Ishikawa (cell line): ENCODE measurements around the gene GALNT9.

Experiments used
- CEBPB ChIP-seq: IDR thresholded peaks from 2 replicates; pipeline ENCODE4 v1.6.1; 2012
- CREB1 ChIP-seq: IDR thresholded peaks from 2 replicates; pipeline ENCODE4 v1.6.1; 2012; ENCODE audit warnings: low read depth
- EGR1 ChIP-seq: IDR thresholded peaks from 2 replicates; pipeline ENCODE4 v1.6.1; 2012
- EP300 ChIP-seq: IDR thresholded peaks from 2 replicates; pipeline ENCODE4 v1.6.1; 2012; ENCODE audit warnings: borderline replicate concordance
- FOXM1 ChIP-seq: IDR thresholded peaks from 2 replicates; pipeline ENCODE4 v1.6.1; 2012; ENCODE audit warnings: low read depth, borderline replicate concordance
- NFIC ChIP-seq: IDR thresholded peaks from 2 replicates; pipeline ENCODE4 v1.6.1; 2012
- RAD21 ChIP-seq: IDR thresholded peaks from 2 replicates; pipeline ENCODE4 v1.6.1; 2012; ENCODE audit warnings: low read depth
- TAF1 ChIP-seq: IDR thresholded peaks from 2 replicates; pipeline ENCODE4 v1.6.1; 2012; ENCODE audit warnings: low read depth, mild to moderate bottlenecking
- TCF12 ChIP-seq: IDR thresholded peaks from 2 replicates; pipeline ENCODE4 v1.6.1; 2012; ENCODE audit warnings: low read depth
- TEAD4 ChIP-seq: IDR thresholded peaks from 2 replicates; pipeline ENCODE4 v1.6.1; 2012
- YY1 ChIP-seq: IDR thresholded peaks from 2 replicates; pipeline ENCODE4 v1.6.1; 2012; ENCODE audit warnings: low read depth
- ZBTB7A ChIP-seq: IDR thresholded peaks from 2 replicates; pipeline ENCODE4 v1.6.1; 2012; ENCODE audit warnings: low read depth
- TF ChIP-seq, protein P1 (sequence below): IDR thresholded peaks from 2 replicates; pipeline ENCODE4 v1.6.1; 2012
- TF ChIP-seq, protein P2 (sequence below): IDR thresholded peaks from 2 replicates; pipeline ENCODE4 v1.6.1; 2012; ENCODE audit warnings: low read depth, mild to moderate bottlenecking
- TF ChIP-seq, protein P3 (sequence below): IDR thresholded peaks from 2 replicates; pipeline ENCODE4 v1.6.1; 2012

GALNT9 gene

DNA sequence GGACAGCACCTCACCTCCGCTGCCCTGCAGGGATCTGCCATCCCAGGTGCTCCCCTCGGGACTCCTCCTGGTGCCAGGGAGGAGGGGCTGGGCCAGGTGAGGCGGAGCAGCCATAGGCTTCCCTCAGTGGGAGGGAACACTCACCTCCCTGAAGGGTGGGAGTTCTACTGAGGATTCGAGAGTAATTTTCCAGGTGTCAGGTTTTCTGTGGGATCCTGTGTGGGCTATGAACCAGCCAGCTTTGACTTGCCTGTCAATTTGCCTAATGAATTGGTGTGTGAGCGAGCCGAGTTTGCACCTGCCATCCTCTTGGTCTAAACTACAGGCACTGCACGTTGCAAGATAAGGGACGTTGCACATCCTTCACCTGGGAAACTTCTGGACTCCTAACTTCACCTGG lies 134.8 kb downstream of the GALNT9 start:
- no peak for TF ChIP-seq TAF1
- no peak for TF ChIP-seq CEBPB
- TF ChIP-seq, protein P1, sequence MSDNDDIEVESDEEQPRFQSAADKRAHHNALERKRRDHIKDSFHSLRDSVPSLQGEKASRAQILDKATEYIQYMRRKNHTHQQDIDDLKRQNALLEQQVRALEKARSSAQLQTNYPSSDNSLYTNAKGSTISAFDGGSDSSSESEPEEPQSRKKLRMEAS = no peak
- TF ChIP-seq EP300 = no peak
- TF ChIP-seq EGR1 = no peak

DNA sequence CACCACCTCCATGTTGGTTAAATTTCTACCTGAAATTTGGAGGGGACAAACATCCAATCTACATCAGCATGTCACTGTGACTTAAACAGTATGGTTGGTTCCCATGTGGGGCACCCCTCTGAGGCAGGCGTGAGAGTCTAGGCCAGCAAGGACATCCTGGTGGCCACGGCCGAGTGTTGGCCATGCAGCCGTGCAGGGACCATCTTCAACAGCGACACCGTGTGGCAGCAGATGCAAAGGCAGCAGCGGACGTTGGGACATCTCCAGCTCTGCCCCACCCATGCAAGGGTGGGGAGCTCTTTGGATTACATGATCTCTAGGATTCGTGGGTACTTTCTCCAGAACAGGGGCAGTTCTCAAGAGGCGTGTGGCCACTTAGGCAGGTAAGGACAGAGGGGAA lies 135.3 kb downstream of the GALNT9 start:
- TF ChIP-seq TCF12 = no peak
- TF ChIP-seq, protein P1 = peak; percentile 21; the same call in 1 of the 2 replicates

DNA sequence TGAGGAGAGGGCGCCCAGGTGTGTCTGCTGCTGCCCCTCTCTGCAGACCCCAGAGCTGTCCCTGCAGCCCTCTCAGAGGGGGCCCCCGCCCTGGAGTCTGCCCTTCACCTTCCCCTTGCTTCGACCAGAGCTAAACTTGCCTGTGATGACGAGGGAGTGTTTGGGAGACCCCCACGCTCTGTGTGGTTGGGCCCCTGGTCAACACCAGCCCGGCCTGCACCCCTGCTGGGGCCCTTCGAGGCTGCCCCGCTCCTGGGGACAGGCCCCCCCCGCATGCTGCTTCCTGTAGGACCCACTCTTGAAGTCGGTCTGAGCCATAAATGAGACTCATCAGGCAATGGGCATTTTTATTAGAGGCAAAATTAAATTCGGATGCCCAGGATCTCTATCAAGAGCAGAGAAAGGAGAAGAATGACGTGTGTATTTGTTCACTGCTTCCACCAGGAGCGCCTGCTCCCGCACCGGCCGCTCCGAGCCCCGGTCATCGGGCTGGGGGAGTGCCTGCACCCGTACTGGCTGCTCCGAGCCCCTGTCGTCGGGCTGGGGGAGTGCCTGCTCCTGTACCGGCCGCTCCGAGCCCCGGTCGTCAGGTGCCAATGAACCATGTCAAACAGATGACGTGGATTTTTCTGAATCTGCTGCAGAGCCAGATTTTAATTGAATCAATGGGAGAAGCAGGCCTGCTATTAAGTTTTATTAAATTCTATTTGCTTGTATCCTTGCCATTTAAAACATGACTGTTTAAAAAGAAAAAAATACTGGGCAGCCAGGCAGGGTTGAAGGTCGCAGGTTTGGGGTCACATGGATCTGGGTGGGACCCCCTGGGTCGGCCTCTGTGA lies 137.5 kb downstream of the GALNT9 start:
- TF ChIP-seq TCF12 (no peak), EP300 (no peak), CEBPB (no peak), FOXM1 (no peak), EGR1 (no peak), YY1 (no peak), CREB1 (no peak), NFIC (no peak), TAF1 (no peak), TEAD4 (no peak), RAD21 (no peak), ZBTB7A (no peak)
- TF ChIP-seq, protein P1 = no peak
- TF ChIP-seq, protein P2, sequence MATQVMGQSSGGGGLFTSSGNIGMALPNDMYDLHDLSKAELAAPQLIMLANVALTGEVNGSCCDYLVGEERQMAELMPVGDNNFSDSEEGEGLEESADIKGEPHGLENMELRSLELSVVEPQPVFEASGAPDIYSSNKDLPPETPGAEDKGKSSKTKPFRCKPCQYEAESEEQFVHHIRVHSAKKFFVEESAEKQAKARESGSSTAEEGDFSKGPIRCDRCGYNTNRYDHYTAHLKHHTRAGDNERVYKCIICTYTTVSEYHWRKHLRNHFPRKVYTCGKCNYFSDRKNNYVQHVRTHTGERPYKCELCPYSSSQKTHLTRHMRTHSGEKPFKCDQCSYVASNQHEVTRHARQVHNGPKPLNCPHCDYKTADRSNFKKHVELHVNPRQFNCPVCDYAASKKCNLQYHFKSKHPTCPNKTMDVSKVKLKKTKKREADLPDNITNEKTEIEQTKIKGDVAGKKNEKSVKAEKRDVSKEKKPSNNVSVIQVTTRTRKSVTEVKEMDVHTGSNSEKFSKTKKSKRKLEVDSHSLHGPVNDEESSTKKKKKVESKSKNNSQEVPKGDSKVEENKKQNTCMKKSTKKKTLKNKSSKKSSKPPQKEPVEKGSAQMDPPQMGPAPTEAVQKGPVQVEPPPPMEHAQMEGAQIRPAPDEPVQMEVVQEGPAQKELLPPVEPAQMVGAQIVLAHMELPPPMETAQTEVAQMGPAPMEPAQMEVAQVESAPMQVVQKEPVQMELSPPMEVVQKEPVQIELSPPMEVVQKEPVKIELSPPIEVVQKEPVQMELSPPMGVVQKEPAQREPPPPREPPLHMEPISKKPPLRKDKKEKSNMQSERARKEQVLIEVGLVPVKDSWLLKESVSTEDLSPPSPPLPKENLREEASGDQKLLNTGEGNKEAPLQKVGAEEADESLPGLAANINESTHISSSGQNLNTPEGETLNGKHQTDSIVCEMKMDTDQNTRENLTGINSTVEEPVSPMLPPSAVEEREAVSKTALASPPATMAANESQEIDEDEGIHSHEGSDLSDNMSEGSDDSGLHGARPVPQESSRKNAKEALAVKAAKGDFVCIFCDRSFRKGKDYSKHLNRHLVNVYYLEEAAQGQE = no peak

DNA sequence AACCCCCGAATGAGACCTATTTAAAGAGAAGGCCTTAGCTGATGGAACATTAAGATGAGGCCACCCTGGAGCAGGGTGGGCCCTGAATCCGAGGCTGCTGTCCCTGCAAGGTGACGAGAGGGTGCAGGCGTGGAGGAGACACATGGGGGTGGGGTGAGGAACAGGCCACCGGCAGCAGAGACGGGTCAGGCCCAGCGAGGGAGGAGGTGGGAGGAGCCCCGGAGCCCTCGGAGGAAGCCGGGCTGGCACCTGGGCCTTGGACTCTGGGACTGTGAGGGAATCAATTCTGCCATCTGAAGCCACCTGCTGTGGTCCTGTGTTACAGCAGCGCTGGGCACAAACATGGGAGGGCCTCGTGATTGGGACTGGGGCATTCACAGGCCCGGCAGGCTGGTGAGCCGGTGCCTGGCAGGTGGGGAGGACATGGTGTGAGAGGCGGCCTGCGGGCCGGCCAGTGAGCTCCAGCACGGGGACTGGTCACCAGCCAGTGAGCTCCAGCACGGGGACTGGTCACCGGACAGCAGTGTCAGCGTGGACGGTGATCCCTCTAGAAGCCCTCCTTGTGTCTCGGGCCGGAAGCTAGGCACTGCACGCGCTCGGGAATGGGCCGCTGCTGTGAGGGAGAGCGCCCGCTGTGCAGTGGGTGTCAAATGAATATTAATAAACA lies 138.4 kb downstream of the GALNT9 start:
- TF ChIP-seq NFIC (no peak), TAF1 (no peak)
- TF ChIP-seq, protein P3, sequence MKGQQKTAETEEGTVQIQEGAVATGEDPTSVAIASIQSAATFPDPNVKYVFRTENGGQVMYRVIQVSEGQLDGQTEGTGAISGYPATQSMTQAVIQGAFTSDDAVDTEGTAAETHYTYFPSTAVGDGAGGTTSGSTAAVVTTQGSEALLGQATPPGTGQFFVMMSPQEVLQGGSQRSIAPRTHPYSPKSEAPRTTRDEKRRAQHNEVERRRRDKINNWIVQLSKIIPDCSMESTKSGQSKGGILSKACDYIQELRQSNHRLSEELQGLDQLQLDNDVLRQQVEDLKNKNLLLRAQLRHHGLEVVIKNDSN = no peak

DNA sequence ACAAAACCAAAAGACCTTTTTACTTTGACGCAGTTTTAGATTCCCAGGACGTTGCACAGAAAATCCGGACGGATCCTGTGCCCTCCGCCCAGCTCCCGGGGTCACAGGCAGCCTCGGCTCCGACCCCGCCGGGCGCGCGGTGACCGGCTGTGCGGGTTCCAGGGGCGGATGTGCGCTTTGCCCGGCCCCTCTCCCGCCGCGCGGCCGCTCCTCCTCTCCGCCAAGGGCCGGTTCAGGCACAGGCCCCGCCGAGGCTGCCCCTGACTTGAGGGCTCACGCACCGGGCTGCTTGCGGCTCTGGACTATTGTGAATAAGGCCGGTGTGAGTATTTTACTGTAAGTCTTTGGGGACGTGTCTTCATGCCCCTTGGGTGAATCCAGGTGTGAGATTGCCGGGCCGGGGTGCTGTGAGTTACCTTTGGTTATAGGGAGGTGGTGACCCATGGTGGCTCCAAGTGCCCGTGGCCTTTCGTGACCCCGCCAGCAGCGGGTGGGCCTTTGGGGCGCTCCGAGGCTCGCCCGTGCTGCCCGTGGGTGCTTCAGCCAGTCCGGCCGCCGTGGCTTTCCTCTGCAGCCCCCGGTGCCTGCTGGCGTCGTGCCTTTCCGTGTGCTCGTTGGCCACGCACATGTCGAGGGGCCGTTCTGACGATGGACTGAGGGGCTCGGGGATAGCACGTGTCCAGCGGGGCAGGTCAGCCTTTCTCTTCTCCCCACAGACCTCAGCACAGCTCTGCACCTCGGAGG lies 139.2 kb downstream of the GALNT9 start:
- TF ChIP-seq NFIC (no peak), ZBTB7A (0 out of 2 replicates have a peak, but pooled peaks have one; percentile 59), TCF12 (no peak)
- TF ChIP-seq, protein P1 = no peak
- TF ChIP-seq, protein P2 = no peak

DNA sequence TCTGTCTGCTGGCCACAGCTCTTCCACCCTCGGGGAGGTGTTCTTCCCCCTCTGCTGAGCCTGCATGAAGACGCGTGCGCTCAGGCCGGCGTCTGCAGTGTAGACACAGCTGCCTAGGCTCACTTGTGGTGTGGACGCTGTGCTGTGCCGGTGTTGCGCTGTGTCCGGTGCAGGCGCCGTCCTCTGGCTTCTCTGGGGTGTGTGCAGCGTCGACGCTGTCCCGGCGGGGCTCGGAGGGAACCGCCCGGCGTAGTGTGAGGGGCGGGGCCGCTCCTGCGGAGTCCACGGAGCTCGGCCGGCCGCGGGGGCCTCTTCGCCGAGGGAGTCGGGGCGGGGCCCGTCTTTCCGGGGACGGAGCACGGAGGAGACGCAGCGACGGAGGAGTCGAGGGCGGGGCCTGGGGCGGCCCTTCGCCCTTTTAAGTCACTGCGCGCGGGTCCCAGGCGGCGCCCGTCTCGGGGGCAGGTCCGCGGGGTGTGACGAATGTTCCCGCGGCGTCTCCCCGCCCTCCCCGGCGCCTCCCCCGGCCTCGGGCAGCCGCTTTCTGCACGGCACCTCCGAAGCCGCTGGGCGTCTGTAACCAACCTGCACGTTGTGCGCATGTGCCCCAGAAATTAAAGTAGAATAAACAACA lies 139.9 kb downstream of the GALNT9 start:
- TF ChIP-seq NFIC = no peak
- TF ChIP-seq FOXM1 = no peak
- TF ChIP-seq TEAD4 = no peak
- no peak for TF ChIP-seq TCF12
- no peak; the same call in 1 of the 2 replicates for TF ChIP-seq EP300
- TF ChIP-seq, protein P2 = no peak
- no peak for TF ChIP-seq CEBPB
- TF ChIP-seq CREB1 = 0 out of 2 replicates have a peak, but pooled peaks have one; percentile 25
- TF ChIP-seq ZBTB7A = no peak
- TF ChIP-seq, protein P3 = peak; percentile 8; the same call in 1 of the 2 replicates
- TF ChIP-seq, protein P1 = peak; percentile 92
- no peak for TF ChIP-seq YY1
- TF ChIP-seq RAD21 = no peak
- TF ChIP-seq TAF1 = no peak
- TF ChIP-seq EGR1 = no peak
